Measurements from ENCODE around the gene GPR84. TPM values are rescaled to one million over a fixed set of nuclear protein-coding genes. Genes with fewer than 3 reads are reported as not detected.

Gene GPR84
- total and polyA plus RNA-seq, 9 of the 15 experiments (the other 6 are each of a cell fraction or from before 2014, with no cell fraction given), result 0.07 to 0.18 (median 0.11) TPM; not detected in 5

DNA sequence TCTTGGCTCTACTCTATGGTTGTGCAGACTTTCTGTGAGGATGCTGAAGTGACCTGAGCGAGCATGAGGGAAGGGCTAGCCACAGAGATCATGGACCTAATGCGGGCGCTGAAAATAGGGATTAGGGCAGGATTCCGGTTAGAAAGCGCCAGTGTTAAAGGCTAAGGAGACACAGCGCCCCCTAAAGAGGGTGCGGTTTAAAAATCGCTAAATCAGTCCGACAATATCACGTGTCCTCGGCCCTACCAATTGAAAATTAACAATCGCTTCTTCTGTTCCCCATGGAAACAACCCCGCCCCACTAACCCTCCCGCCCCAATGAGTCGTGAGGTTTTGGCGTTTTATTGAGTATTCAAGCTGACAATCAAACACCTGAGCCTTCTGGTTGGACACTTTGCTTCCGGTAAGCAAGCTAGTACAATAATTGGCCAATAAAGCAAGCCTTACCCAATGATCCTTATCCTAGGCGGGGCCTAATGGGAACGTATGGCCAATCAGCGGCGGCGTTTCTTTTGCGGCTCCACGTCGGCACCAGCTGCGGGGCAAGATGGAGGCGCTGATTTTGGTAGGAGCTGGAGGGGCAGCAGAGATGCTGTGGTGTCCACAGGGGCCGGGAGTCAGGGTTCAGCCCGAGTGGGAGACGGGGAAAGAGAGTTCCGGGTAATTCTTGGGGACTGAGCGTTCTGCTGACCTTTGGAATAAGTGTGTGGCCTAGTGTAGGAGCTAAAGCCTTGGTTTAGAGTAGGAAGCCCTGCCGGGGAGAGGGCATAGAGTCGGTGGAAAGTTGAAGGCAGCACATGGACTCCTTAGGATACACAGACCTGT lies 39.5 kb downstream of the GPR84 start, which contains the start of gene COPZ1 (continued):
- TF ChIP-seq, protein P1, sequence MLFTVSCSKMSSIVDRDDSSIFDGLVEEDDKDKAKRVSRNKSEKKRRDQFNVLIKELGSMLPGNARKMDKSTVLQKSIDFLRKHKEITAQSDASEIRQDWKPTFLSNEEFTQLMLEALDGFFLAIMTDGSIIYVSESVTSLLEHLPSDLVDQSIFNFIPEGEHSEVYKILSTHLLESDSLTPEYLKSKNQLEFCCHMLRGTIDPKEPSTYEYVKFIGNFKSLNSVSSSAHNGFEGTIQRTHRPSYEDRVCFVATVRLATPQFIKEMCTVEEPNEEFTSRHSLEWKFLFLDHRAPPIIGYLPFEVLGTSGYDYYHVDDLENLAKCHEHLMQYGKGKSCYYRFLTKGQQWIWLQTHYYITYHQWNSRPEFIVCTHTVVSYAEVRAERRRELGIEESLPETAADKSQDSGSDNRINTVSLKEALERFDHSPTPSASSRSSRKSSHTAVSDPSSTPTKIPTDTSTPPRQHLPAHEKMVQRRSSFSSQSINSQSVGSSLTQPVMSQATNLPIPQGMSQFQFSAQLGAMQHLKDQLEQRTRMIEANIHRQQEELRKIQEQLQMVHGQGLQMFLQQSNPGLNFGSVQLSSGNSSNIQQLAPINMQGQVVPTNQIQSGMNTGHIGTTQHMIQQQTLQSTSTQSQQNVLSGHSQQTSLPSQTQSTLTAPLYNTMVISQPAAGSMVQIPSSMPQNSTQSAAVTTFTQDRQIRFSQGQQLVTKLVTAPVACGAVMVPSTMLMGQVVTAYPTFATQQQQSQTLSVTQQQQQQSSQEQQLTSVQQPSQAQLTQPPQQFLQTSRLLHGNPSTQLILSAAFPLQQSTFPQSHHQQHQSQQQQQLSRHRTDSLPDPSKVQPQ (CRISPR knock-in tag; IDR thresholded peaks at IDR 0.05; ENCODE audit: borderline replicate concordance), result no peak; the same call in 1 of the 2 replicates
- no peak for TF ChIP-seq ZNF75A (CRISPR knock-in tag; IDR thresholded peaks at IDR 0.05)
- no peak for TF ChIP-seq ZNF282 (CRISPR knock-in tag; IDR thresholded peaks at IDR 0.05)
- no peak; the same call in 1 of the 2 replicates for TF ChIP-seq ARID2 (IDR thresholded peaks at IDR 0.05)
- TF ChIP-seq PTTG1 (tag; IDR thresholded peaks at IDR 0.05; ENCODE audit: low read depth), result no peak
- TF ChIP-seq ZZZ3 (IDR thresholded peaks at IDR 0.05), result no peak
- no peak for TF ChIP-seq HNRNPH1 (optimal IDR thresholded peaks at IDR 0.05; ENCODE audit: low read depth, low read length)
- TF ChIP-seq SMARCA5 (IDR thresholded peaks at IDR 0.05), result no peak
- TF ChIP-seq RB1 (IDR thresholded peaks at IDR 0.05; ENCODE audit: low read depth), result peak; percentile 52
- TF ChIP-seq RBBP5 (IDR thresholded peaks at IDR 0.05; ENCODE audit: borderline replicate concordance, insufficient read depth, low read length, poor library complexity, severe bottlenecking), result no peak
- peak; percentile 53; the same call in 1 of the 2 replicates for TF ChIP-seq CBFB (CRISPR knock-in tag; IDR thresholded peaks at IDR 0.05)
- TF ChIP-seq, protein P2, sequence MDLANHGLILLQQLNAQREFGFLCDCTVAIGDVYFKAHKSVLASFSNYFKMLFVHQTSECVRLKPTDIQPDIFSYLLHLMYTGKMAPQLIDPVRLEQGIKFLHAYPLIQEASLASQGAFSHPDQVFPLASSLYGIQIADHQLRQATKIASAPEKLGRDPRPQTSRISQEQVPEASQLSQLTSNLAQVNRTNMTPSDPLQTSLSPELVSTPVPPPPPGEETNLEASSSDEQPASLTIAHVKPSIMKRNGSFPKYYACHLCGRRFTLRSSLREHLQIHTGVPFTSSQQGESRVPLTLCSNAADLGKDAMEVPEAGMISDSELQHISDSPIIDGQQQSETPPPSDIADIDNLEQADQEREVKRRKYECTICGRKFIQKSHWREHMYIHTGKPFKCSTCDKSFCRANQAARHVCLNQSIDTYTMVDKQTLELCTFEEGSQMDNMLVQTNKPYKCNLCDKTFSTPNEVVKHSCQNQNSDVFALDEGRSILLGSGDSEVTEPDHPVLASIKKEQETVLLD (IDR thresholded peaks at IDR 0.05), result no peak

All from K562 (cell line).